NCI-H2081 (cell line): ENCODE results near the gene ZBTB33.

ENCODE experiments used
- DNase-seq, 2 experiments: peaks; one replicate each; lab custom pipeline; 2025; lab: John Stamatoyannopoulos, UW

ZBTB33 gene

DNA sequence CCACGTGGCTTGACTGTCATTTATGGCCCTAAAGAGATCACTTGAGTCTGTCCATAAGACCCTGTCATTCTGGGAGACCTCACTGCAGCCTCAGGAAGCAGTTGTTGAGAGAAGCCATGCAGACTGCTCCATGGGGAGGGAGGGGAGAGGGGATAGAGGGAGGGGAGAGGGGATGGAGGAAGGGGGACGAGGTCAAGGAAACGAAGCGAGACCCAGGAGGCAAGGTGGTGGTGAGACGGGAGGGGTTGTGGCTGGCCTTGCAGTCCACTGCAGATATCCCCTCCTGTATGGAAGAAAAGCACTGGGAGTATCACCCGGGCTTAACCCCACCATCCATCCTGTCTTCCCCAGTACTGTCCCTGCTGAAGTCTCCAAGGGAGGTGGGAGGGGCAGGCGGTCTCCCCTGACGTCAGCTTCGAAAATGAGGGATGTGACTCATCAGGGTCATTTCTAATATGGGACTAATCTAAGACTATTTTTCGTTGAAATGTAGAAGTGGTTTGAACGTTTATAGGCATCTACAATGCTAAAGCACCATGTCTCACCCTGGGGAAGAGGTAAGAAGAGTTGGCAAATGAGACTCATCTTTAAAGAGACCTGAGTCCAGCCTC, 55.0 kb downstream of the ZBTB33 start:
- no peak for DNase-seq

DNA sequence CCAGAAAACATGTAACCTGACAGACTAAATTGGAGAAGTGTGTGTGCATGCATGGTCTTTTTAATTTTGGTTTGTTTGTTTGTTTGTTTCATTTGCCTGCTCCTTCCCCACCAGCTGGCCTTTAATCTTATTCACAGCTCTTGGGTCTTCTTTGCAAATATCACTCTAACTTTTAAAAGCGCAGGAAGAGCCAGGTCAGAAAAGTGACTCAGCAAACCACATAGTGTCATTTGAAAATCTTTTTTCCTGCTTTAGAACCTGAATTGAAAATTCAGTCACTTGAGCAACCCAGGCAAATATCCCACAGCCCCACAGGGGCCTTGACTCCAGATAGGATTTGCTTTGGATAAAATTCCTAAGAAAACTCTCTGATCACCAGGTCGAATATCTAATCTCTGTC, 56.0 kb downstream of the ZBTB33 start:
- DNase-seq: no peak
